ENCODE results near the gene DNAJB1. TPM values are rescaled to one million over a fixed set of nuclear protein-coding genes. Genes with fewer than 3 reads are reported as not detected.

DNAJB1 gene
- total and polyA plus RNA-seq, 2 of the 13 experiments (the other 11 are each of a cell fraction or from before 2014, with no cell fraction given) = 87.5 to 97.3 TPM

- TF ChIP-seq ZNF318 (CRISPR knock-in tag; IDR thresholded peaks at IDR 0.05) (no peak), FOXA1 (IDR thresholded peaks at IDR 0.05) (no peak), FOXA1 (CRISPR knock-in tag; IDR thresholded peaks at IDR 0.05) (no peak), ZNF343 (CRISPR knock-in tag; IDR thresholded peaks at IDR 0.05) (no peak), NR3C1 (CRISPR knock-in tag; IDR thresholded peaks at IDR 0.05) (no peak), ZNF614 (CRISPR knock-in tag; IDR thresholded peaks at IDR 0.05; ENCODE audit: borderline replicate concordance) (peak; percentile 73; the same call in 1 of the 2 replicates), FOXO1 (CRISPR knock-in tag; IDR thresholded peaks at IDR 0.05) (peak; percentile 32; the same call in 1 of the 2 replicates), ZNF772 (CRISPR knock-in tag; IDR thresholded peaks at IDR 0.05) (0 out of 2 replicates have a peak, but pooled peaks have one; percentile 59), PBX3 (CRISPR knock-in tag; IDR thresholded peaks at IDR 0.05; ENCODE audit: borderline replicate concordance) (no peak), THAP9 (CRISPR knock-in tag; IDR thresholded peaks at IDR 0.05; ENCODE audit: borderline replicate concordance) (peak; percentile 45; the same call in 1 of the 2 replicates), ZNF12 (CRISPR knock-in tag; IDR thresholded peaks at IDR 0.05) (peak; percentile 32; the same call in 1 of the 2 replicates), YEATS4 (CRISPR knock-in tag; IDR thresholded peaks at IDR 0.05; ENCODE audit: borderline replicate concordance) (peak; percentile 79), ZBTB44 (CRISPR knock-in tag; IDR thresholded peaks at IDR 0.05) (no peak), SOX6 (IDR thresholded peaks at IDR 0.05) (no peak), SOX6 (CRISPR knock-in tag; IDR thresholded peaks at IDR 0.05) (peak; percentile 46; the same call in 1 of the 2 replicates)
Measured at GRCh38 chr19:14496029-14496833, 22.0 kb downstream of the DNAJB1 start, which contains the start of gene GIPC1 (continued).
